ENCODE data around the gene G6PC2. TPM values are rescaled to one million over a fixed set of nuclear protein-coding genes. Genes with fewer than 3 reads are reported as not detected.

G6PC2 gene
- not detected for total RNA-seq

GRCh38 chr2:168901003-168901402 lies at the start of gene G6PC2:
TSS of gene G6PC2 (plus strand) at chr2:168901291. CDS start at chr2:168901332, 41 bp downstream.
- no peak for DNase-seq
- Histone ChIP-seq H3K27ac (no peak within 1 kb of the TSS), H3K36me3 (no peaks in the 10 kb centered on the region), H3K27me3 (peaks cover 0 to 6% (median 0%) of the 10 kb centered on the region in 4 donors), H3K9me3 (no peaks in the 10 kb centered on the region), H3K4me3 (no peak within 1 kb of the TSS), H3K4me1 (no peaks in the 10 kb centered on the region)
- 57 to 64% methylated on average over 5 of the region's 5 CpGs for WGBS, 2 donors
- intact Hi-C loops (cut with DNase I), result no loop called here
- TF ChIP-seq POLR2A (IDR thresholded peaks at IDR 0.05) (no peak), CTCF (IDR thresholded peaks at IDR 0.05) (no peak)

GRCh38 chr2:168851674-168852320 lies 49.3 kb upstream of the G6PC2 start:
- no peak for TF ChIP-seq CTCF (IDR thresholded peaks at IDR 0.05)
- TF ChIP-seq POLR2A (IDR thresholded peaks at IDR 0.05), result no peak
- intact Hi-C loops (cut with DNase I), result no loop called here
- Histone ChIP-seq H3K27ac (no peak overlapping the region), H3K27me3 (no peaks in the 10 kb centered on the region), H3K9me3 (no peaks in the 10 kb centered on the region), H3K36me3 (no peaks in the 10 kb centered on the region), H3K4me1 (no peaks in the 10 kb centered on the region), H3K4me3 (no peak overlapping the region)
- no peak for DNase-seq
- 61 to 70% methylated on average over 4 of the region's 5 CpGs for WGBS, 2 donors

- TF ChIP-seq POLR2A (IDR thresholded peaks at IDR 0.05), result no peak
- no peak for TF ChIP-seq CTCF (IDR thresholded peaks at IDR 0.05)
- WGBS, 2 donors, result 33 to 70% methylated on average over 3 of the region's 3 CpGs
- Histone ChIP-seq H3K4me3 (no peak overlapping the region), H3K9me3 (no peaks in the 10 kb centered on the region), H3K27me3 (no peaks in the 10 kb centered on the region), H3K36me3 (no peaks in the 10 kb centered on the region), H3K4me1 (no peaks in the 10 kb centered on the region), H3K27ac (no peak overlapping the region)
- DNase-seq, result no peak
- intact Hi-C loops (cut with DNase I), result no loop called here
These were observed 48.6 kb upstream of the G6PC2 start for GRCh38 chr2:168852481-168852880.

GRCh38 chr2:168853471-168853870 lies 47.6 kb upstream of the G6PC2 start:
- Histone ChIP-seq H3K4me1 (no peaks in the 10 kb centered on the region), H3K27ac (no peak overlapping the region), H3K36me3 (no peaks in the 10 kb centered on the region), H3K27me3 (no peaks in the 10 kb centered on the region), H3K9me3 (no peaks in the 10 kb centered on the region), H3K4me3 (no peak overlapping the region)
- no peak for DNase-seq
- intact Hi-C loops (cut with DNase I), result no loop called here
- TF ChIP-seq CTCF (IDR thresholded peaks at IDR 0.05) (no peak), POLR2A (IDR thresholded peaks at IDR 0.05) (no peak)
- WGBS, 2 donors, result 92 to 100% methylated on average over 1 of the region's 1 CpG

- intact Hi-C loops (cut with DNase I), result no loop called here
- H3K4me3 ChIP-seq, result no peak overlapping the region
- WGBS, 2 donors, result 96 to 97% methylated on average over 5 of the region's 5 CpGs
- DNase-seq, result no peak
- H3K27ac ChIP-seq, result no peak overlapping the region
- H3K36me3 ChIP-seq, result no peaks in the 10 kb centered on the region
- no peaks in the 10 kb centered on the region for H3K27me3 ChIP-seq
- TF ChIP-seq CTCF (IDR thresholded peaks at IDR 0.05) (no peak), POLR2A (IDR thresholded peaks at IDR 0.05) (no peak)
- H3K9me3 ChIP-seq, result no peaks in the 10 kb centered on the region
- no peaks in the 10 kb centered on the region for H3K4me1 ChIP-seq
These were observed 46.4 kb upstream of the G6PC2 start for GRCh38 chr2:168854651-168855050.
